BJ (cell line): ENCODE data around the gene ANKH. TPM values are rescaled to one million over a fixed set of nuclear protein-coding genes. Genes with fewer than 3 reads are reported as not detected.

Experiments
- CTCF ChIA-PET: fragments of 350-600 bp; formaldehyde crosslinking; extraction: SDS; loops from one replicate; lab custom pipeline; 2021; ENCODE audit warnings: antibody characterized with exemption, inconsistent platforms; lab: Yijun Ruan, JAX
- POLR2A ChIA-PET: fragments of 300-600 bp; sonication (Branson Sonifier 250); formaldehyde crosslinking; extraction: SDS; loops from one replicate; lab custom pipeline; 2021; ENCODE audit warnings: antibody characterized with exemption; lab: Charles Lee
- DNase-seq: peaks from one replicate; pipeline ENCODE4 v3.0.0-alpha.2; 2011; ENCODE audit warnings: low read depth
- H3K27me3 ChIP-seq: 2 replicates; pipeline ENCODE4 v1.6.0; 2011; ENCODE audit warnings: low read length; ENCODE audit not compliant: control insufficient read depth, insufficient read depth
- H3K36me3 ChIP-seq: 2 replicates; pipeline ENCODE4 v1.5.1; 2011; ENCODE audit warnings: low read length; ENCODE audit not compliant: control insufficient read depth, insufficient read depth
- H3K4me3 ChIP-seq: 2 replicates; pipeline ENCODE4 v1.5.1; 2011; ENCODE audit warnings: low read depth, mild to moderate bottlenecking, control low read depth, low read length
- polyA plus RNA-seq: library from polyadenylated mRNA; depleted of rRNA; stranded (reverse); fragments of >200 nt; gene quantifications from 2 replicates; pipeline ENCODE4 v1.2.3, GENCODE V29; 2011
- TF ChIP-seq, protein P1 (sequence below): IDR thresholded peaks from 2 replicates; pipeline ENCODE4 v1.5.1; 2011; ENCODE audit warnings: low read depth, mild to moderate bottlenecking, control low read depth, inconsistent platforms, low read length, moderate library complexity; ENCODE audit not compliant: insufficient read depth

Gene ANKH
- polyA plus RNA-seq, 1 experiment: 65.3 TPM

DNA sequence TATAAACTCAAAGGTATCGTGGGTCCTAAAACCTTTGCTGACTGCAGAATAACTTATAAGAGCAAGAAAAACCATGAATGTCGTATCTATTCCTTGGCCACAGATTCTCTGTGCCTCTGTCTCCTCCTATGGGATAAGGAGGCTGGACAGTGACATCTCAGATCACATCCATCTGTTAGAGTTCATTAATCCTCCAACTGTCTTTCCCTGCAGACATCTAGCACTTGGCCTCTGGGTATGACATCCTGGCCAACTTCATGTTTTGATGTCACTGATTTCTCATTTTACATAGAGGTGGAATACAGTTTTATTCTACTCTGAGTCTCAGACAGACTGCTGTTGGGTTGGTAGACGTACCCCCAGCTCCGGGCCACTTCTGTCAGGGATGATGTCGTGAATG, 120.9 kb downstream of the ANKH start:
- ChIA-PET POLR2A (no interaction called here), CTCF (interaction anchor here (1.4 kb wide), 1 partner anchor 30 kb away, joined by 3 read pairs; no protein-coding TSS in a partner anchor)
- peaks cover 2% of the 10 kb centered on the region for H3K36me3 ChIP-seq
- H3K4me3 ChIP-seq: no peak overlapping the region
- TF ChIP-seq, protein P1, sequence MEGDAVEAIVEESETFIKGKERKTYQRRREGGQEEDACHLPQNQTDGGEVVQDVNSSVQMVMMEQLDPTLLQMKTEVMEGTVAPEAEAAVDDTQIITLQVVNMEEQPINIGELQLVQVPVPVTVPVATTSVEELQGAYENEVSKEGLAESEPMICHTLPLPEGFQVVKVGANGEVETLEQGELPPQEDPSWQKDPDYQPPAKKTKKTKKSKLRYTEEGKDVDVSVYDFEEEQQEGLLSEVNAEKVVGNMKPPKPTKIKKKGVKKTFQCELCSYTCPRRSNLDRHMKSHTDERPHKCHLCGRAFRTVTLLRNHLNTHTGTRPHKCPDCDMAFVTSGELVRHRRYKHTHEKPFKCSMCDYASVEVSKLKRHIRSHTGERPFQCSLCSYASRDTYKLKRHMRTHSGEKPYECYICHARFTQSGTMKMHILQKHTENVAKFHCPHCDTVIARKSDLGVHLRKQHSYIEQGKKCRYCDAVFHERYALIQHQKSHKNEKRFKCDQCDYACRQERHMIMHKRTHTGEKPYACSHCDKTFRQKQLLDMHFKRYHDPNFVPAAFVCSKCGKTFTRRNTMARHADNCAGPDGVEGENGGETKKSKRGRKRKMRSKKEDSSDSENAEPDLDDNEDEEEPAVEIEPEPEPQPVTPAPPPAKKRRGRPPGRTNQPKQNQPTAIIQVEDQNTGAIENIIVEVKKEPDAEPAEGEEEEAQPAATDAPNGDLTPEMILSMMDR: no peak
- no peaks in the 10 kb centered on the region for H3K27me3 ChIP-seq
- DNase-seq: no peak

DNA sequence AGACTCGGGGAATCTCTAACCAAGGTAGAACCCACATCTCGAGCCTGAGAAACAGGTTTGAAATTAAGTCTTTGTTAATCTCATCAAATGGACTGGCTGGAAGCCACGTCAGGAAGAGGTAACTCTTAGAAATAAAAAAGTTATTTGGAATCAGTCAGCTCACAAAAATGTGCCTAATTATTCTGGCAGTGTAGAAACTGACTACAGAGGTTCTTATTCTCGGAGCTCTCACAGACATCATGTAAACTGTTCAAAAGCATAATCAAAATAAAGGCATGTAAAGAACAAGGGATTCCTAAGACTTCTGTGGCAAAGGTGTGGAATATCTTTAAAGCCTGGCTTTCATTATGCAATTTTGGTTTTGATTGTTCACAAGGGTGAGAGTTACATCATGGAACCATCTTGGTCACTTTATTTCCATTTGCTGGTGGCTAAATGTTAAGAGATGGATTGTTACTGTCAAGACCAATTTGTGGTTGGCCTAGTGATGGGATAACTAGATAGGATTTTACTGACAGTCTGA, 121.9 kb downstream of the ANKH start:
- ChIA-PET CTCF (interaction anchor here (1.4 to 1.5 kb wide), 2 partner anchors 13 to 29 kb away, joined by 3 read pairs; no protein-coding TSS in a partner anchor), POLR2A (no interaction called here)
- DNase-seq: no peak
- Histone ChIP-seq H3K36me3 (peaks cover 2% of the 10 kb centered on the region), H3K4me3 (no peak overlapping the region), H3K27me3 (no peaks in the 10 kb centered on the region)
- TF ChIP-seq, protein P1: no peak

DNA sequence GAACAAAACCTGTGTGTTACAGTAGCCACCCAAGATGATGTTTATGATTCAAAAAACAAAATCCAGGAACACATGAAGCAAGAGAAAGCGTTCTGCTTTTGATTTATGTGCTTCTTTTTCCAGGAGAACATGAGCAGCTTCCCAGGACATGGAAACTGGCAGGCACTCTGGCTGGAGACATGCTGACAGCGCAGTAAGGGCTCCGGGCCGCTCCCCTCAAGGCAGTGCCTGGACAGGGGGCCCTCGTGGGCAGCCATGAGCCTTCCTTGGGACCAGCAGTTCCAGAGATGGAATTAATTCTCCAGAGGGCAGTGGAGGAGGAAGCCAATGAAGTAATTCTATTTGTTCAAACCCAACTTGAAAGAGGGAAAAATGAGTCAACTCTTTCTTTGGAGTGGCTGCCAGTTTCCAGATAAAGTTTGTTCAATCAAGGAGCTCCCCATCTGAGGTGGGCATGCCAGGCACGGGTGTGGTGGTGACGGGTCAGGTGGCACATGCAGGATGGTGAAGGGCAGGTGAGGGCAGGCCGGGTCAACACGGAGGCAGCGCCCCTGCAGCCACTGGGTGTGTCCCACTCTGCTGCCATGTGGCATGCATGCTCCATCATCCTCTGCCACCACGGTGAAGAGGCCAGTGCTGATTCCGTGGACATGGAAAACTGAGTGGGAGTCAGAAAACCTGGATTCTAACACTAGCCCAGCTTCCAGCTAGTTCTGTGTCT, 123.2 kb downstream of the ANKH start:
- TF ChIP-seq, protein P1: no peak
- ChIA-PET POLR2A (no interaction called here), CTCF (interaction anchor here (1.5 kb wide), 1 partner anchor 14 kb away, joined by 3 read pairs; no protein-coding TSS in a partner anchor)
- DNase-seq: no peak
- no peaks in the 10 kb centered on the region for H3K27me3 ChIP-seq
- H3K4me3 ChIP-seq: no peak overlapping the region
- H3K36me3 ChIP-seq: peaks cover 2% of the 10 kb centered on the region

DNA sequence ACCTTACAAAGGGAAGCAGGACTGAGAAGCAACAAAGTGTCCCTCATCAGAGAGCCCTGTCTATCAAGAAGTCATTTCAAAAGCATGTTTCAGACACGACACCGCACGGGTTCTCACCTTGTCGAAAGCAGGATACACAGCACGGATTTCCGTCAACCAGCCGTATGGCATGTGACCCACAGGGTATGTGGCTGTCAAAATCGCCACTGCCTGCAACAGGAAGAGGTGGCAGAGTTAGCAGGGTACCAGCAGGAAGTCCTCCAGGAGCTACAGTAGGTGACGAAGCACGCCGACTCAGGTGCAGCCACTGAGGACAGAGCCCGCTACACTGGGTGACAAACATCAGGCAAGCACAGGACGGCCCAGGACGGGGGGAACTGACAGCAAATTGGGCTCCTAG, 125.8 kb downstream of the ANKH start:
- TF ChIP-seq, protein P1: no peak
- POLR2A ChIA-PET: no interaction called here
- no peak overlapping the region for H3K4me3 ChIP-seq
- no peaks in the 10 kb centered on the region for H3K27me3 ChIP-seq
- CTCF ChIA-PET: no interaction called here
- H3K36me3 ChIP-seq: peaks cover 2% of the 10 kb centered on the region
- DNase-seq: no peak

DNA sequence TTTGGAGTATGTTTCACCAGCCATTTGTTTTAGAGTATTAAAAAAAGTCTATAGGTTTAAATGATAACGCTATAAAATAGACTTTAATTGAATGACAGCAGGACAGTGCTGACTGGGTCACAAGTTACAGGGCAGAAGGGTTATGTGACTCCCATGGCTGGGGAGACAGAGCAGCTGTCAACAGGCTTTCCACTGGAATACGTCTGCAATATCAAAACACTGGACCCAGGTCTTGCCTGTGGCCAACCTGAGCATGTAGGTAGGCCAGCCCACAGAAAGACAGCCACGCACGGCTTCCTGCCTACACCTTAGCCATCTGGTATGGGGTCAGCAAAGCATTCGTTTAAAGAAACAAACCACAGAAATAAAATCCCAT, 126.4 kb downstream of the ANKH start:
- Histone ChIP-seq H3K4me3 (no peak overlapping the region), H3K36me3 (no peaks in the 10 kb centered on the region; the same call in none of the 2 replicates), H3K27me3 (no peaks in the 10 kb centered on the region)
- ChIA-PET CTCF (no interaction called here), POLR2A (no interaction called here)
- TF ChIP-seq, protein P1: no peak
- no peak for DNase-seq
